Fibroblast of lung (primary cell): Measurements from ENCODE around the gene GGPS1. TPM values are rescaled to one million over a fixed set of nuclear protein-coding genes. Genes with fewer than 3 reads are reported as not detected.

Source experiments
- DNase-seq, 2 donors: peaks; one replicate each; pipeline versions ENCODE4 v3.0.0 to v3.0.0-alpha.2; 2010; ENCODE audit warnings: low read depth in 2 of 2
- H2AFZ ChIP-seq: 2 replicates; pipeline ENCODE4 v1.5.1; 2012; ENCODE audit warnings: low read length, control low read depth, inconsistent platforms
- H3K27ac ChIP-seq: 2 replicates; pipeline ENCODE4 v1.5.1; 2011; ENCODE audit warnings: low read length, control low read depth; ENCODE audit not compliant: insufficient read depth
- H3K27me3 ChIP-seq: 2 replicates; pipeline ENCODE4 v1.5.1; 2011; ENCODE audit warnings: mild to moderate bottlenecking, low read length; ENCODE audit not compliant: control insufficient read depth, insufficient read depth
- H3K36me3 ChIP-seq: 2 replicates; pipeline ENCODE4 v1.5.1; 2011; ENCODE audit warnings: low read length; ENCODE audit not compliant: control insufficient read depth, insufficient read depth
- H3K4me1 ChIP-seq: 2 replicates; pipeline ENCODE4 v1.5.1; 2011; ENCODE audit warnings: low read length; ENCODE audit not compliant: control insufficient read depth, insufficient read depth; ENCODE audit errors: extremely low read depth
- H3K4me2 ChIP-seq: 2 replicates; pipeline ENCODE4 v1.5.1; 2011; ENCODE audit warnings: low read length, control low read depth; ENCODE audit not compliant: insufficient read depth; ENCODE audit errors: extremely low read depth
- H3K4me3 ChIP-seq, 4 experiments: fragments of 200-600 bp in 1 of 4; sonication (generic) in 1 of 4; replicated peaks in 1 of 4; 2 replicates each; pipeline ENCODE4 v1.5.1; 2011 to 2016; ENCODE audit warnings: low read length in 4 of 4, low read depth in 3 of 4, mild to moderate bottlenecking in 3 of 4, control low read depth in 2 of 4, inconsistent platforms in 1 of 4, mixed read lengths in 1 of 4; ENCODE audit not compliant: insufficient read depth in 1 of 4; ENCODE audit errors: control extremely low read depth in 1 of 4
- H3K79me2 ChIP-seq: 2 replicates; pipeline ENCODE4 v1.5.1; 2012; ENCODE audit warnings: mild to moderate bottlenecking, low read length, inconsistent platforms; ENCODE audit not compliant: control insufficient read depth, insufficient read depth
- H3K9ac ChIP-seq: 2 replicates; pipeline ENCODE4 v1.5.1; 2011; ENCODE audit warnings: mild to moderate bottlenecking, low read length, control low read depth; ENCODE audit not compliant: insufficient read depth
- H3K9me3 ChIP-seq: 2 replicates; pipeline ENCODE4 v1.5.1; 2012; ENCODE audit warnings: low read depth, low read length; ENCODE audit not compliant: control insufficient read depth, insufficient read depth
- H4K20me1 ChIP-seq: 2 replicates; pipeline ENCODE4 v1.5.1; 2011; ENCODE audit warnings: low read length; ENCODE audit not compliant: control insufficient read depth, insufficient read depth; ENCODE audit errors: extremely low read depth
- EZH2 ChIP-seq: IDR thresholded peaks from 2 replicates; pipeline ENCODE4 v1.5.1; 2012; ENCODE audit warnings: low read length, control low read depth, mild to moderate bottlenecking; ENCODE audit errors: missing control alignments
- polyA plus RNA-seq, 2 donors: library from polyadenylated mRNA; depleted of rRNA in 1 of 2; stranded (reverse) in 1 of 2; unstranded in 1 of 2; fragments of >200 nt; gene quantifications; 2 replicates each; pipeline ENCODE4 v1.2.1, GENCODE V29; 2011 to 2012; ENCODE audit warnings: missing spikeins in 1 of 2
- total RNA-seq: library from RNA; depleted of rRNA; stranded (reverse); fragments of >200 nt; gene quantifications from 2 replicates; pipeline ENCODE4 v1.2.1, GENCODE V29; 2014
- TF ChIP-seq, protein P1 (sequence below), 2 donors: IDR thresholded peaks in 1 of 2; conservative IDR thresholded peaks in 1 of 2; 1 replicate in 1 of 2; 2 replicates in 1 of 2; pipeline ENCODE4 v1.5.1; 2011 to 2012; ENCODE audit warnings: low read length in 2 of 2, control low read depth in 1 of 2, inconsistent platforms in 1 of 2, low read depth in 1 of 2, mild to moderate bottlenecking in 1 of 2

The GGPS1 gene
- total and polyA plus RNA-seq, 2 donors (not counting 1 experiment from before 2014, with no cell fraction given), result 24.3 to 37.5 TPM

DNA sequence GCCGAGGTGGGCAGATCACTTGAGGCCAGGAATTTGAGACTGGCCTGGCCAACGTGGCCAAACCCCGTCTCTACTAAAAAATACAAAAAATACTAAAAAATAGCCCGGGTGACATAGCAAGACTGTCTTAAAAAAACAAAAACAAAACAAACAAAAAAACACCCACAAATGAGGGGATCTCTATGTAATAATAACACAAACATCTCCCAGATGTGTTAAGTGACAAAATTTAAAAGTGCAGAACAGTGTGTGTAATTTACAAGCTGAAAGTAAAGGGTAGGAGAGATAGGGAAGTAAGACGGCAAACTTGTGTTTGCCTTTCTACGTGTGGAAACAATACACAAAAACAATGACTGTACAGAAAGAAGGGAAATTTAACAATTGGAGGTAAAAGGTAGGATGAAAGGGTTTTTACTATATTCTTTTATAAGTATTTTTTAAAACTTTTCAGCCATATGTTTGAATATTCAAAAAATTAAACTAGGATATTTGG, 36.7 kb upstream of the GGPS1 start:
- DNase-seq, result no peak
- Histone ChIP-seq H3K9ac (no peak overlapping the region), H3K9me3 (no peaks in the 10 kb centered on the region), H3K4me3 (no peak overlapping the region), H2AFZ (no peak overlapping the region), H3K27me3 (no peaks in the 10 kb centered on the region), H3K79me2 (peaks cover 81% of the 10 kb centered on the region), H4K20me1 (peaks cover 2% of the 10 kb centered on the region), H3K36me3 (no peaks in the 10 kb centered on the region), H3K27ac (no peak overlapping the region), H3K4me1 (no peaks in the 10 kb centered on the region), H3K4me2 (no peak overlapping the region)
- TF ChIP-seq EZH2, result no peak
- TF ChIP-seq, protein P1, sequence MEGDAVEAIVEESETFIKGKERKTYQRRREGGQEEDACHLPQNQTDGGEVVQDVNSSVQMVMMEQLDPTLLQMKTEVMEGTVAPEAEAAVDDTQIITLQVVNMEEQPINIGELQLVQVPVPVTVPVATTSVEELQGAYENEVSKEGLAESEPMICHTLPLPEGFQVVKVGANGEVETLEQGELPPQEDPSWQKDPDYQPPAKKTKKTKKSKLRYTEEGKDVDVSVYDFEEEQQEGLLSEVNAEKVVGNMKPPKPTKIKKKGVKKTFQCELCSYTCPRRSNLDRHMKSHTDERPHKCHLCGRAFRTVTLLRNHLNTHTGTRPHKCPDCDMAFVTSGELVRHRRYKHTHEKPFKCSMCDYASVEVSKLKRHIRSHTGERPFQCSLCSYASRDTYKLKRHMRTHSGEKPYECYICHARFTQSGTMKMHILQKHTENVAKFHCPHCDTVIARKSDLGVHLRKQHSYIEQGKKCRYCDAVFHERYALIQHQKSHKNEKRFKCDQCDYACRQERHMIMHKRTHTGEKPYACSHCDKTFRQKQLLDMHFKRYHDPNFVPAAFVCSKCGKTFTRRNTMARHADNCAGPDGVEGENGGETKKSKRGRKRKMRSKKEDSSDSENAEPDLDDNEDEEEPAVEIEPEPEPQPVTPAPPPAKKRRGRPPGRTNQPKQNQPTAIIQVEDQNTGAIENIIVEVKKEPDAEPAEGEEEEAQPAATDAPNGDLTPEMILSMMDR (conservative IDR thresholded peaks at IDR 0.05 in 1 of 2, IDR thresholded peaks at IDR 0.05 in 1 of 2; ENCODE audit: low read depth in 1 of 2, low read length in 2 of 2), result no peak

- Histone ChIP-seq H3K27ac (no peak overlapping the region), H3K4me2 (no peak overlapping the region), H3K4me1 (no peaks in the 10 kb centered on the region), H3K36me3 (no peaks in the 10 kb centered on the region), H3K27me3 (no peaks in the 10 kb centered on the region), H4K20me1 (peaks cover 2% of the 10 kb centered on the region), H3K9me3 (no peaks in the 10 kb centered on the region), H3K9ac (no peak overlapping the region), H3K4me3 (no peak overlapping the region), H2AFZ (no peak overlapping the region), H3K79me2 (peaks cover 82% of the 10 kb centered on the region)
- no peak for DNase-seq
- no peak for TF ChIP-seq EZH2
- TF ChIP-seq, protein P1 (conservative IDR thresholded peaks at IDR 0.05 in 1 of 2, IDR thresholded peaks at IDR 0.05 in 1 of 2; ENCODE audit: low read depth in 1 of 2, low read length in 2 of 2), result no peak
These were observed 35.6 kb upstream of the GGPS1 start for GRCh38 chr1:235292790-235293189.

GRCh38 chr1:235293322-235293942, 34.9 kb upstream of the GGPS1 start:
- no peak overlapping the region for H3K4me3 ChIP-seq
- no peak for DNase-seq
- no peak overlapping the region for H3K27ac ChIP-seq
- peaks cover 81% of the 10 kb centered on the region for H3K79me2 ChIP-seq
- peaks cover 2% of the 10 kb centered on the region for H4K20me1 ChIP-seq
- no peak for TF ChIP-seq EZH2
- TF ChIP-seq, protein P1 (conservative IDR thresholded peaks at IDR 0.05 in 1 of 2, IDR thresholded peaks at IDR 0.05 in 1 of 2; ENCODE audit: low read depth in 1 of 2, low read length in 2 of 2), result no peak
- H3K9ac ChIP-seq, result no peak overlapping the region
- no peaks in the 10 kb centered on the region for H3K4me1 ChIP-seq
- no peaks in the 10 kb centered on the region for H3K36me3 ChIP-seq
- H3K27me3 ChIP-seq, result no peaks in the 10 kb centered on the region
- H3K4me2 ChIP-seq, result no peak overlapping the region
- H3K9me3 ChIP-seq, result no peaks in the 10 kb centered on the region
- H2AFZ ChIP-seq, result no peak overlapping the region
